Stromal cell of bone marrow (primary cell): Measurements from ENCODE around the gene RALGAPA1.

Experiments used
- DNase-seq: peaks from one replicate; pipeline ENCODE4 v3.0.0-alpha.2; 2012; ENCODE audit warnings: low read depth

Gene RALGAPA1

DNA sequence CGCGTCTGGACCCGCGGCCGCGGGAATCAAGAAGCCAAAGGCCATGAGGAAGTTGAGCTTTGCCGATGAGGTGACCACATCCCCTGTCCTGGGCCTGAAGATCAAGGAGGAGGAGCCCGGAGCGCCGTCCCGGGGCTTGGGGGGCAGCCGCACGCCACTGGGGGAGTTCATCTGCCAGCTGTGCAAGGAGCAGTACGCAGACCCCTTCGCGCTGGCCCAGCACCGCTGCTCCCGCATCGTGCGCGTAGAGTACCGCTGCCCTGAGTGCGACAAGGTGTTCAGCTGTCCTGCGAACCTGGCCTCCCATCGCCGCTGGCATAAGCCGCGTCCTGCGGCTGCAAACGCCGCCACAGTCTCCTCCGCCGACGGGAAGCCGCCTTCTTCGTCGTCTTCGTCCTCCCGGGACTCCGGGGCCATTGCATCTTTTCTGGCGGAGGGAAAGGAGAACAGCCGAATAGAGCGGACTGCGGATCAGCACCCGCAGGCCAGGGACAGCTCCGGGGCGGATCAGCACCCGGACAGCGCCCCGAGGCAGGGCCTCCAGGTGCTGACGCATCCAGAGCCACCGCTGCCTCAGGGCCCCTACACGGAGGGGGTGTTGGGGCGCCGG lies 274.1 kb downstream of the RALGAPA1 start:
- DNase-seq, result peak; percentile 27

DNA sequence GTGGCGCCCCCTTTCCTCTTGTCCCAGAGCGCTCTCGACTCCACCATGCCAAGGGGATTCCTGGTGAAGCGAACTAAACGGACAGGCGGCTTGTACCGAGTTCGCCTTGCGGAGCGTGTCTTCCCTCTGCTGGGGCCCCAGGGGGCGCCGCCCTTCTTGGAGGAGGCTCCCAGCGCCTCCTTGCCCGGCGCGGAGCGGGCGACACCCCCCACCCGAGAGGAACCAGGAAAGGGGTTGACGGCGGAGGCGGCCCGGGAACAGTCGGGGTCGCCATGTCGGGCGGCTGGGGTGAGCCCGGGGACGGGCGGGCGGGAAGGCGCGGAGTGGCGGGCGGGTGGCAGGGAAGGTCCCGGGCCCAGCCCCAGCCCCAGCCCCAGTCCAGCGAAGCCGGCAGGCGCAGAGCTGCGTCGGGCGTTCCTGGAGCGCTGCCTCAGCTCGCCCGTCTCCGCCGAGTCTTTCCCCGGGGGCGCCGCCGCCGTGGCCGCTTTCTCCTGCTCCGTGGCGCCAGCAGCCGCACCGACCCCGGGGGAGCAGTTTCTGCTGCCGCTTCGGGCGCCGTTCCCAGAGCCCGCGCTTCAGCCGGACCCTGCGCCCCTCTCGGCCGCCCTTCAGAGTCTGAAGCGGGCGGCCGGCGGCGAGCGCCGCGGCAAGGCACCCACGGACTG lies 274.8 kb downstream of the RALGAPA1 start:
- DNase-seq, result no peak

DNA sequence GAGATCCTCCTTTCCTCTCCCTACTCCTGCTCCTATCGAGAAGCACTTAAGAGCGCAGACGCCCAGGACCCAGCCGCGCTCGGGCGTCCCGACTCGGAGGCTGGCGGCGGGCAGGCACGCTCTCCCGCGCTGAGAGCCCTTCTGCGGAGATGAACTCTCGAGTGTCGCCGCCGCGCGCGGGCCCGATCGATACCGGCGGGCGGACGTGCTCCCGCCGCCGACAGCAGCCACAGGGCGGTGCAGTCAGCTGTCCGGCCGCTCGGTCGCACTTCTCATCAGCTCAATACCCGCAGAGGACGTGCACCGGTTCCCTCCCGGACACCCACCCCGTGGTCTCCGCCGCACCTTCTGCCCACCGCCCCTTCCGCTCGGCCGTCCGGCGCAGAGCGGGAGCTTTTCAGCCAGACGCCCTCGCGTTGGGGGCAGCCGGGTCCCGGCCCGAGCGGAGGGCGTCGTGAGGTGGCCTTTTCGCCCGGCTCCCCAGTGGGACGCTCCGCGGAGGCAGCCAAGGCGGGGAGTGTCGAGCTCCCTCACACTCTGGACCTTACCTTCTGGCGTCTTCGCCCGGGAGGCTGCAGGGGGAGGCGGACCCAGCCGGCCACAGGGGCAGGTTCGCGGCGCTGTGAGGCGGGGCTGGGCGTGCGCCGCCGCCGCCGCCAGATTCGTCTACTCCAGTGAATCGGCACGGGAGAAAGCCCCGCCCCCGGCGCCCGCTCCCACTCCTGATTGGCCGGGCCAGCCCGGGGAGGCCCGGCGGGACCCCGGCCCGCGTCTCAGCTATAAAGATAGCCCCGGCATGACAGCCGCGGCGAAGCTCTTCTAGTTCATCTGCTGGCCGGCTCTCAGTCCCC lies 275.5 kb downstream of the RALGAPA1 start, which contains the start of gene INSM2:
Gene INSM2 (plus strand): TSS at position 808 of the 851 bp plus-strand sequence. CDS start 89 bp downstream, outside the sequence.
- DNase-seq, result no peak

DNA sequence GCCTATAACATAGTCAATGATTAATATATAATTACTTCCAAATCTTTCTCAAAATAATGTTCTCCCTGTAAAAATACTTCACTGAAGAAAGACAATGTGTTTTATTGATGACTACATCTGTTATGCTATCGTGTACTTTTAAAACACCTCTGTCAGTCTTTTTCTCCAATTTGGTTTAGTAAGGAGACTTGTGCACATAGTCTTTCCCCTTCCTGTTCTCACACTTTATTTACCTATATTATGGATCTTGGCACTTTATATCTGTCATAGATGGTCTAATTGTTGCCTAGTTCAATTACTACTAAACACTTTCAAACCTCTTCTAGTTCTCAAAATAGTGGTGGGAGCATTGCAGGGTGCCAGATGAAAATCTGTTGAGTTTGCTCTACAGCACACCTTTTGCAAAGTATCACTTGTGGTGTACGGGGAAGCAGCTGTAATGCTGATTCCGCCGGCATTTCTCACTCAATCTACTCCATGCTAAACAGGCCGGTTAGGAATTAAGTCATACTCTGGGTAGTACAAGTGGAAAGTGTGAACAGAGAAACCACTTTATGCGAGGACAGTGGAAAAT lies 276.2 kb downstream of the RALGAPA1 start:
- no peak for DNase-seq

- DNase-seq, result no peak
Observed at GRCh38 chr14:35531960-35532747, 276.9 kb downstream of the RALGAPA1 start.

- DNase-seq, result no peak
Observed at GRCh38 chr14:35526962-35527361, 282.1 kb downstream of the RALGAPA1 start.

DNA sequence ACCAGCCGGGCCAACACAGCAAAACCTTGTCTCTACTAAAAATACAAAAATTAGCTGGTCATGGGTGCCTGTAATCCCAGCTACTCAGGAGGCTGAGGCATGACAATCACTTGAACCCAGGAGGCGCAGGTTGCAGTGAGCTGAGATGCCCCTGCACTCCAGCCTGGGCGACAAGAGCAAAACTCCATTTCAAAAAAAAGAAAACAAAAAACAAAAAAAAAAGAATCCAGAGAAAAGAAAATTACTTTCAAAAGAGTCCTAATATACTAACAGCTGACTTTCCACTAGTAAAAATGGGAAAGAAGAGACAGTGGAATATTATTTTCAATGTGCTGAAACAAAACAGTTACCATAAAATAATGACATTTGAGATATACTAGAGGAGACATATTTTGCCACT lies 283.4 kb downstream of the RALGAPA1 start:
- no peak for DNase-seq

- no peak for DNase-seq
Observed at GRCh38 chr14:35519986-35520385, 289.1 kb downstream of the RALGAPA1 start.

GRCh38 chr14:35515916-35516315 lies 293.2 kb downstream of the RALGAPA1 start:
- DNase-seq, result no peak

DNA sequence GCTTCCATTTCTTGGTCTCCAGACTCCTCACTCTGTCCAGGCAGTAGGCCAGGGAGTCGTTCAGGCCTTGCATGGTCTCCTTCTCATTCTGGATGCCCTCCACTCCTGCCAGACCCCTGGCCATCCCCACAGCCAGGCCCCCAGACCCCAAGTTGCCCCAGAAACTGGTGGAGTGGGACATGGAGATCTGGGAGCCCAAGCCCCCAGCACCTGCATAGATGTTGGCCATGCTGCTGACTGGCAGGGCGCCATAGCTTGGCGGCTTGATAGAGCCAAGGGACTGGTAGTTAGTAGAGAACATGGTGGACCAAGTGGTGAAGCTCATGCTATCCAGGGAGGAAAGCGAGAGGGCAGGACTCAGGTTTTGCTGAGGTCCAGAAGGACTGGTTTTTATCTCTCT lies 296.3 kb downstream of the RALGAPA1 start:
- DNase-seq, result no peak

GRCh38 chr14:35509846-35510245 lies 299.2 kb downstream of the RALGAPA1 start:
- DNase-seq, result no peak

GRCh38 chr14:35506927-35507326 lies 302.2 kb downstream of the RALGAPA1 start:
- DNase-seq, result no peak

DNA sequence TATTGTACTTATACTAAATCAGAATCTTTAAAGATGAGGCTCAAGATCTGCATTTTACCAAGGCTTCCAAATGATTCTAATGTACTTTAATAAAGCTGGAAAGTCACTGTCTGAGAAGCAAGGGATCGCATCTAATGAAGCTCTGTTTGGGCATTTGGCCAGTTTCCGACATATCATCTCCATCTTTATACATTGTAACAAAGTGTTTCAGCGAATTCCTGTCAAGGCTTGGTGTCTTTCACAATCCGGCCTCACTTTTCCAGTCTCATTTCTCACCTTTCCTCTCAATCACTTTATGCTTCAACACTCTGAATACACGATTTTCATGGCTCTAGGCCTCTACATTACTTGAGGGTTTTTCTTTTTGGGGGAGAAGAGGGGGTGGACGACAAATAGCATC lies 302.6 kb downstream of the RALGAPA1 start:
- no peak for DNase-seq

DNA sequence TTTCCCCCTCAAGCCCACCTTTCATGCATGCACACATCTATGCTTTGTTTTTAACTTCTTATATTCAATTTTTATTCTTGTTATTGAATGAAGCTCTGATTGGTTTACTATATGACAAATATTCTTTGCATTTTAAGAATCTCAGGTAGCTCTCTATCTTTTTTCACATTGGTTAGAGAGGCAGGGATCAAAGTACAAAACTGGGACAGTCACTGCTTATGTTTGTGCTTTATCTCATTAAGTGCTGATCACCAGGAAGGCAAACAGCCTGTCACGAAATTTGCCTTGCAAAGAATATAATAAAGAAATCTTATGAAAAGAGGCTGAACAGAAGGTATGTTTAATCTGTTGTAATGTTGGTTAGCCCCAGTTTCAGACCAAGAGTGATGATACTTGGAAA lies 304.8 kb downstream of the RALGAPA1 start:
- no peak for DNase-seq

DNA sequence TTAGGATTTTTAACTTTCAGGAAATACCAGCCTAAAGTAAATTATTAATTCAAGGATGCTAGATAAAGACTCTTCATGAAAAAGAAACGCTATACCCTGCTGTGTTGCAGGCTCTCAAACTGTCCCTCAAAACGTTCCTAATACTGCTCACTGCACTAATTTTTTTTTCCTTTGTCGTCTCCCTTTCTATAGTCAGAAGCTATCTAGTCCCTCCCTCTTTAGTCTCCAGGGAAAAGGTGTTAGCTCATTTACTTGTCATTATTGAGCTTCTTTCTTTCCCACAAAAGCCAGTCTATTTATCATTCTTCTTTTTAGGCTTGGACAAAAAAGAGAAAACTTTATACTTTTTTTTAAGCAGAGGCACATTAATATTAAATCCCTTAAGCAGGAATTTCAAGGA lies 305.4 kb downstream of the RALGAPA1 start:
- no peak for DNase-seq

DNA sequence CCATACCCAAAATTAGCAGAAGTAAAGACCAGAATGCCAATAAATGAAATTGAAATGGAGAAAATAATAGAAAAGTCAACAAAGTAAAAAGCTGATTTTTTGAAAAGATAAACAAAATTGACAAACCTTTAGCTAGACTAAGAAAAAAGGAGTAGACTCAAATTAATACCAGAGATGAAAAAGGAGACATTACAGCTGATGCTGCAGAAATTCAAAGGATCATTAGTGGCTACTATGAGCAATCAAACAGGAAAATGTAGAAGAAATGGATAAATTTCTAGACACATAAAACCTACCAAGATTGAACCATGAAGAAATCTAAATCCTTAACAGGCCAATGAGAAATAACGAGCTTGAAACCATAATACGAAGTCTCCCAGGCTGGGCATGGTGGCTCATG lies 309.9 kb downstream of the RALGAPA1 start:
- DNase-seq, result no peak

- DNase-seq, result no peak
Observed at GRCh38 chr14:35495278-35495677, 313.8 kb downstream of the RALGAPA1 start.

DNA sequence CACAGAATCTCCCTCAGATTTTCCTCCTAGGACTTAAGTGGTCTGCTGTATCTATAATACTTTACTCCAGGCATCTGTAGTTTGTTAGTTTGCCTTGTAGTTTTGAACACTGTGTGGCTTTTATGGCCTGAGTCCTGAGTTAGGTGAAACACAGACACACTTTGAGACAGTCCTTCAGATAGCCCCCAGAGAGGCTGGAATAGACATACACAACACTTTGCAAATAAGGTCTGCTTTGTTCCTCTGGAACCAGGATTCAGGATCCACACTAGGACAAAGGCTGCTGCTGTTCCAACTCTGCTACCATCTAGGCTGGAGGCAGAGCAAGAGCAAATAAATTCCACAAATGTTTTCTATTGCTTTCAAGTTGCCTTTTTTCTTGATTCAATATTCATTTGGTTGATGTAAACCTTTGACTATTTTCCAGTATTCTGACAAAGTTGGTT lies 316.5 kb downstream of the RALGAPA1 start:
- DNase-seq, result no peak
